ENCODE data around the gene RNU1-2. TPM values are rescaled to one million over a fixed set of nuclear protein-coding genes. Genes with fewer than 3 reads are reported as not detected.
"Not testable (repeated sequence)": the region's sequence is repeated elsewhere in the genome, so short reads cannot be mapped to it uniquely, and the experiment has no call there.

RNU1-2 gene
- total and polyA plus RNA-seq, 12 donors, result 635 to 5,242 (median 1,949) TPM; not detected in 2

DNA sequence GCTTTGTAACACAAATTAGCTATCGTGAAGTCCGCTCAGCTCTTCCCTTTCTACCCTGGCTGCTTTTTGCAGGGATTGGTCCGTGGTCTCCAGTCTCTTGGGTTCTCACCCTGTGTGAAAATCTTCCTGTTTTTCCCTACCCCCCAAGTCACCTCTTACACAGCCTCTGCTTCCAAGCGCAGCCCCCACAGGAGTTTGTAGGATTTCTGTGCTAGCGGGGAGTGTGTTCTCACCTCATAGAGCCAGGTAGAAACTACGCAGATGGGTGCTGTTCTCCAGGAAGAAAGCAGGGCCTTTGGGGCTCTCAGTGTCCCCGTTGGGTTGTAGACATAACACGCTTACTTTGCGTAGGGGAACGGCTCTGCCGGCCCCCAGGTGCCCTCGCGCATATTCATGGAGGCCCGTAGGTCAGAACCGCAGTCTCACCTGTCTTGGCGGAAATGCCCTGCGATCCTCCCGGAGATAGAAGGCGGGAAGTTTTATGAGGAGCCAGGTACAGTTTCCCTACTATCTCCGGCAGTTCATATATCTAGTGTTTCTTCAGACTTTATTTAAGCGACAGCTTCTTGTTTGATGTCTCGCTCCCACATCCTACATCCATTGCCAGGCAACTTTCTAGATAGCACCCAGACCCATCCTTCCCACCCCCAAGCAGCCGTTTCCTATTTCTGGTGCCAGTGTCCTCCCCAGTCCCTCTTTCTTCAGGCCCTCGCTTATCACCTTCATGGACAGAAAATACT, 706 bp downstream of the RNU1-2 start:
- H3K4me3 ChIP-seq, result peak overlapping the region in 8 of 10 donors; percentile 9 to 58 (median 32)
- H3K36me3 ChIP-seq; DNase-seq; H3K9me3 ChIP-seq; intact Hi-C loops (cut with DNase I); H3K27me3 ChIP-seq; ATAC-seq: not testable (repeated sequence)
- H3K27ac ChIP-seq, result peak overlapping the region in 9 of 10 donors; percentile 58 to 97 (median 75)
- peaks cover 0 to 17% (median 7%) of the 10 kb centered on the region in 9 donors for H3K4me1 ChIP-seq
- WGBS, 2 donors, result 22 to 25% methylated on average over 21 to 22 of the region's 24 CpGs

DNA sequence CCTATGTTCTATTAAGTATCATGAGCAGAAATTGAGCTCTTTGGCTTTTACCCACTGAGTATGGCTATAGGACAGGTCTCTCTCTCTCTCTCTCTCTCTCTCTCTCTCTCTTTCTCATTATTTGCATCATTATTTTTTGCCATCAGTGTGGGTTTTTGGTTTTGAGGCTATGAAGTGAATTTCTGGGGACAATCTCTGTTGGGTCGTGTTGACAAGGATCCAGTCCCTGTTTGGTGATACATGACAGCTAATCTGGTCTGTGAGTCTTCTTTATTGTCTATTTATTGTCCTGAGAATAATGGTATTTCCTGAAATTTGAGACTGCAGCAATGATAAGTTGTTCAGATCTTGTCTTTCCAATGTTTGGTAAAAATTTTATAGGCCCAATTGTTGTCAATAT, 1.9 kb downstream of the RNU1-2 start:
- H3K9me3 ChIP-seq; H3K4me3 ChIP-seq; intact Hi-C loops (cut with DNase I); DNase-seq; H3K36me3 ChIP-seq; ATAC-seq; H3K27me3 ChIP-seq: not testable (repeated sequence)
- WGBS, 2 donors, result 64 to 65% methylated on average over 1 of the region's 1 CpG
- Histone ChIP-seq H3K27ac (peak overlapping the region in 1 of 10 donors; percentile 12), H3K4me1 (peaks cover 0 to 17% (median 7%) of the 10 kb centered on the region in 9 donors)

GRCh38 chr1:16898298-16898697, 2.5 kb downstream of the RNU1-2 start:
- H3K27me3 ChIP-seq; H3K27ac ChIP-seq; H3K4me3 ChIP-seq; H3K9me3 ChIP-seq; ATAC-seq; intact Hi-C loops (cut with DNase I); DNase-seq; H3K36me3 ChIP-seq: not testable (repeated sequence)
- peaks cover 1 to 20% (median 12%) of the 10 kb centered on the region in 9 donors for H3K4me1 ChIP-seq

GRCh38 chr1:16899020-16899419, 3.2 kb downstream of the RNU1-2 start:
- H3K9me3 ChIP-seq; ATAC-seq; H3K36me3 ChIP-seq; intact Hi-C loops (cut with DNase I); H3K27me3 ChIP-seq; DNase-seq; H3K4me3 ChIP-seq; H3K27ac ChIP-seq: not testable (repeated sequence)
- peaks cover 3 to 23% (median 18%) of the 10 kb centered on the region in 9 donors for H3K4me1 ChIP-seq
- 81 to 87% methylated on average over 2 of the region's 2 CpGs for WGBS, 2 donors

GRCh38 chr1:16900751-16901150, 5.0 kb downstream of the RNU1-2 start:
- peaks cover 3 to 28% (median 18%) of the 10 kb centered on the region in 9 donors for H3K4me1 ChIP-seq
- no peak overlapping the region for H3K27ac ChIP-seq
- ATAC-seq (no peak), DNase-seq (no peak)
- H3K36me3 ChIP-seq, result no peaks in the 10 kb centered on the region
- intact Hi-C loops (cut with DNase I), result no loop called here
- 87 to 88% methylated on average over 2 of the region's 2 CpGs for WGBS, 2 donors
- no peaks in the 10 kb centered on the region for H3K27me3 ChIP-seq
- TF ChIP-seq, protein P1, sequence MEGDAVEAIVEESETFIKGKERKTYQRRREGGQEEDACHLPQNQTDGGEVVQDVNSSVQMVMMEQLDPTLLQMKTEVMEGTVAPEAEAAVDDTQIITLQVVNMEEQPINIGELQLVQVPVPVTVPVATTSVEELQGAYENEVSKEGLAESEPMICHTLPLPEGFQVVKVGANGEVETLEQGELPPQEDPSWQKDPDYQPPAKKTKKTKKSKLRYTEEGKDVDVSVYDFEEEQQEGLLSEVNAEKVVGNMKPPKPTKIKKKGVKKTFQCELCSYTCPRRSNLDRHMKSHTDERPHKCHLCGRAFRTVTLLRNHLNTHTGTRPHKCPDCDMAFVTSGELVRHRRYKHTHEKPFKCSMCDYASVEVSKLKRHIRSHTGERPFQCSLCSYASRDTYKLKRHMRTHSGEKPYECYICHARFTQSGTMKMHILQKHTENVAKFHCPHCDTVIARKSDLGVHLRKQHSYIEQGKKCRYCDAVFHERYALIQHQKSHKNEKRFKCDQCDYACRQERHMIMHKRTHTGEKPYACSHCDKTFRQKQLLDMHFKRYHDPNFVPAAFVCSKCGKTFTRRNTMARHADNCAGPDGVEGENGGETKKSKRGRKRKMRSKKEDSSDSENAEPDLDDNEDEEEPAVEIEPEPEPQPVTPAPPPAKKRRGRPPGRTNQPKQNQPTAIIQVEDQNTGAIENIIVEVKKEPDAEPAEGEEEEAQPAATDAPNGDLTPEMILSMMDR (IDR thresholded peaks at IDR 0.05), result peak in 2 of 9 donors; percentile 7 to 12
- peaks cover 0 to 5% (median 0%) of the 10 kb centered on the region in 11 donors for H3K9me3 ChIP-seq
- no peak overlapping the region for H3K4me3 ChIP-seq

- 62 to 81% methylated on average over 2 of the region's 2 CpGs for WGBS, 2 donors
- H3K4me3 ChIP-seq; intact Hi-C loops (cut with DNase I); H3K27ac ChIP-seq; H3K36me3 ChIP-seq; DNase-seq; H3K27me3 ChIP-seq; ATAC-seq: not testable (repeated sequence)
- H3K4me1 ChIP-seq, result peaks cover 3 to 33% (median 18%) of the 10 kb centered on the region in 9 donors
- H3K9me3 ChIP-seq, result peaks cover 0 to 11% (median 0%) of the 10 kb centered on the region in 11 donors
Observed at GRCh38 chr1:16901371-16901770, 5.6 kb downstream of the RNU1-2 start.

DNA sequence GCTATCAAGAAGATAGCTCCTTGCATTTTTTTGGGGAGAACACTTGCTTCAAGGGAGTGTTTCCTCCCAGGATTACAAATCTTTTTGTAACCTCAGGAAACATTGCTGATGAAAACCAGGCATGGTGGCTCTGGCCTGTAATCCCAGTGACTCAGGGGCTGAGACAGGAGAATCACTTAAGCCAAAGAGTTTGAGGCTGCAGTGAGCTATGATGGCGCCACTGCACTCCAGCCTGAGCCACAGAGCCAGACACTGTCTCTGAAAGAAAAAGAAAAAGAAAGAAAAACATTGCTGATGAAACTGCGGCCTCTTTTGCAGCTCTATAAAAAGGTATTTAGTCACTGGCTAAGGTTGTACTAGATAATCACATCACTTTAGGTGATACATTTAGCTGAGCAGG, 7.3 kb downstream of the RNU1-2 start:
- Histone ChIP-seq H3K4me3 (peak overlapping the region in 1 of 10 donors; percentile 57), H3K27me3 (no peaks in the 10 kb centered on the region), H3K4me1 (peaks cover 3 to 31% (median 10%) of the 10 kb centered on the region in 9 donors), H3K36me3 (no peaks in the 10 kb centered on the region), H3K9me3 (peaks cover 0 to 15% (median 0%) of the 10 kb centered on the region in 11 donors), H3K27ac (peak overlapping the region in 8 of 10 donors; percentile 88 to 99 (median 96))
- intact Hi-C loops (cut with DNase I), result no loop called here
- DNase-seq (no peak), ATAC-seq (no peak)
- TF ChIP-seq, protein P1 (IDR thresholded peaks at IDR 0.05), result no peak
- 77 to 84% methylated on average over 2 of the region's 2 CpGs for WGBS, 2 donors
